ENCODE data around the gene KCNQ1OT1.

KCNQ1OT1 gene

GRCh38 chr11:2685566-2686359 lies 14.0 kb downstream of the KCNQ1OT1 start:
- DNase-seq = no peak

GRCh38 chr11:2685051-2685450 lies 14.7 kb downstream of the KCNQ1OT1 start:
- DNase-seq = no peak

- DNase-seq = no peak
Observed at GRCh38 chr11:2684581-2684980, 15.2 kb downstream of the KCNQ1OT1 start.

GRCh38 chr11:2683806-2684205 lies 16.0 kb downstream of the KCNQ1OT1 start:
- DNase-seq = no peak

- no peak for DNase-seq
Observed at GRCh38 chr11:2681408-2682145, 18.2 kb downstream of the KCNQ1OT1 start.

GRCh38 chr11:2679011-2679676 lies 20.6 kb downstream of the KCNQ1OT1 start:
- DNase-seq = no peak

GRCh38 chr11:2678396-2678795 lies 21.4 kb downstream of the KCNQ1OT1 start:
- DNase-seq = no peak

- DNase-seq = no peak
Observed at GRCh38 chr11:2677127-2677526, 22.7 kb downstream of the KCNQ1OT1 start.

GRCh38 chr11:2675540-2675939 lies 24.3 kb downstream of the KCNQ1OT1 start:
- no peak for DNase-seq

- no peak for DNase-seq
Observed at GRCh38 chr11:2674658-2675131, 25.1 kb downstream of the KCNQ1OT1 start.

GRCh38 chr11:2673871-2674471 lies 25.8 kb downstream of the KCNQ1OT1 start:
- no peak for DNase-seq

GRCh38 chr11:2673250-2673610 lies 26.6 kb downstream of the KCNQ1OT1 start:
- no peak for DNase-seq

- no peak for DNase-seq
Observed at GRCh38 chr11:2672553-2673249, 27.1 kb downstream of the KCNQ1OT1 start.

GRCh38 chr11:2671748-2672147 lies 28.0 kb downstream of the KCNQ1OT1 start:
- no peak for DNase-seq

GRCh38 chr11:2670541-2671100 lies 29.2 kb downstream of the KCNQ1OT1 start:
- DNase-seq = no peak

GRCh38 chr11:2669634-2670469 lies 29.9 kb downstream of the KCNQ1OT1 start:
- DNase-seq = no peak

GRCh38 chr11:2668876-2669275 lies 30.9 kb downstream of the KCNQ1OT1 start:
- DNase-seq = no peak

GRCh38 chr11:2667940-2668339 lies 31.9 kb downstream of the KCNQ1OT1 start:
- DNase-seq = no peak

- no peak for DNase-seq
Observed at GRCh38 chr11:2666828-2667570, 32.8 kb downstream of the KCNQ1OT1 start.

- no peak for DNase-seq
Observed at GRCh38 chr11:2666401-2666741, 33.4 kb downstream of the KCNQ1OT1 start.
